Measurements from ENCODE around the gene PHF13.
"Not testable (repeated sequence)": the region's sequence is repeated elsewhere in the genome, so short reads cannot be mapped to it uniquely, and the experiment has no call there.

PHF13 gene

DNA sequence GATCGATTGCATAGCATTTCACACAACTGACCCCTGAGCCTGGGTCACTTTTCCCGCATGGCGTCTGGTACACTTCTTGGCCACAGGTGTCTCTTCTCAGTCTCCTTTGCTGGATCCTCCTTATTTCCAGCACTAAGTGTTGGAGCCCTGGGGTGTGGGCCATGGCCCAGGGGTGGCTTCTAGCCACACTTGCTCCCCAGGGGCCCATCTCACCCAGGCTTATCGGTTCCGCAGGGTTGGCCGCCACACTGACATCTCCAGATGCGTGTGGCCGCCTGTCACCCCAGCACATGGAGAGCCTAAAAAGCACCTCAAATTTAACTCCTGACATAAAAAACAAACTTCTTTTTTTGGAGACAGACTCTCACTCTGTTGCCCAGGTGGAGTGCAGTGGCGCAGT lies 13.5 kb downstream of the PHF13 start:
- no peak for DNase-seq (ENCODE audit: low read depth in 2 of 3, low spot score in 2 of 3)

DNA sequence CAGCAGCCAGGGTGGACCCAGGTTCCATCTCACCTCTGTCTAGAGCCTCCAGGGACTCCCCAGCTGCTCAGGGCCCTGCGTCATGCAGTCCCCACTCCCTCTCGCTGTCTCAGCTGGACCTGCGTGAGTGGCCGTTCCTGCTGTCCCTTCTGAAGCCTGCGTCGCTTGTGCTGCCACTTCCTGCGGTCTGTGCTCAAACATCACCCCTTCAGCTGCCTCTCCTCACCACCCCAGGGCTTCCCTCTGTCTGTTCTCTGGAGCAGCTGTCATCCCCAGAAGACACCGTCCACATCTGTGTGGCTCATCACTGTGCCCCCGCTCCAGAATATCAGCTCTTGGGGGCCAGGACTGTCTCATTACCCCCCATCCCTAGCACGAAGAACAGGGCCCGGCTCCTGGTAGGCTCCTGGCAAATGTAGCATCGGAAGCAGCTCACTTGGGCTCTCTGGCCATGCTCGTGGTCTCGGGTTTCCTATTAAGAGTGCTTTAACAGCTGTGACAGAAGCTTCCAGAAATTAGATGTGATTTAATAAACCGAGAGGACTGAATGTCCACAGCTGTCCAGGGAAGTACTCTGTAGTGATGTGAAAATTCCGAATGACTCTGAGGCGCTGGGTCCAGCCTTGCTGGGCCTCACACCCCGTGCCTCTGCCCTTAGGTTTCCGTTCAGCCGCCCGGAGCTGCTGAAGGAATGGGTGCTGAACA lies 14.5 kb downstream of the PHF13 start:
- DNase-seq (ENCODE audit: low read depth in 2 of 3, low spot score in 2 of 3), result no peak

DNA sequence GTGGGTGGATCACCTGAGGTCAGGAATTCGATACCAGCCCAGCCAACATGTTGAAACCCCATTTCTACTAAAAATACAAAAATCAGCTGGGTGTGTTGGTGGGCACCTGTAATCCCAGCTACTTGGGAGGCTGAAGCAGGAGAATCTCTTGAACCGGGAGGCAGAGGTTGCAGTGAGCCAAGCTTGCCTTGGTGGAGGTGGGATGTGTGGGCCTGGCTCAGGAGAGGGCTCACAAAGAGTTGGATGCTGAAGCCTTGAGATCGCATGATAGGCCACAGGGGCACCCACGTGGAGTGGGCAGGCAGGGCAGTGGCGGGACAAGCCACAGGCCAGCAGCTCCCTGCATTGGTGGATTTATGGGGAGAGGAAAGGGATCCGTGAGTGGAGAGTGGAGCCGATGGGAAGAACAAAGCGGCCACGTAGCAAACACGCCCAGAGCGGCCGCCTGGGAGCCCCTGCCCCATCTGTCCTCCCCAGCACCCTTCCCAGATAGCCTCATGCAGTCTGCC lies 15.5 kb downstream of the PHF13 start:
- no peak for DNase-seq (ENCODE audit: low read depth in 2 of 3, low spot score in 2 of 3)

- no peak for DNase-seq (ENCODE audit: low read depth in 2 of 3, low spot score in 2 of 3)
These were observed 16.5 kb downstream of the PHF13 start for GRCh38 chr1:6630027-6630426.

DNA sequence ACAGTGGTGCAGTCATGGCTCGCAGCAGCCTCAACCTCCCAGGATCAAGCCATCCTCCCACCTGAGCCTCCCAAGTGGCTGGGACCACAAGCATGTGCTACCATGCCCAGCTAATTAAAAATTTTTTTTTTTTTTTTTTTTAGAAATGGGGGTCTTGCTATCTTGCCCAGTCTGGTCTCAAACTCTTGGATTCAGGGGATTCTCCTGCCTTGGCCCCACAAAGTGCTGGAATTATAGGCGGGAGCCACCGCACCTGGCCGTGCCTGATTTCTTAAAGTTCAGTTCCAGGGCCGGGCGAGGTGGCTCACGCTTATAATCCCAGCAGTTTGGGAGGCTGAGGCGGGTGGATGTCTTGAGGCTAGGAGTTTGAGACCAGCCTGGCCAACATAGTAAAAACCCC lies 17.5 kb downstream of the PHF13 start:
- no peak for DNase-seq (ENCODE audit: low read depth in 2 of 3, low spot score in 2 of 3)

DNA sequence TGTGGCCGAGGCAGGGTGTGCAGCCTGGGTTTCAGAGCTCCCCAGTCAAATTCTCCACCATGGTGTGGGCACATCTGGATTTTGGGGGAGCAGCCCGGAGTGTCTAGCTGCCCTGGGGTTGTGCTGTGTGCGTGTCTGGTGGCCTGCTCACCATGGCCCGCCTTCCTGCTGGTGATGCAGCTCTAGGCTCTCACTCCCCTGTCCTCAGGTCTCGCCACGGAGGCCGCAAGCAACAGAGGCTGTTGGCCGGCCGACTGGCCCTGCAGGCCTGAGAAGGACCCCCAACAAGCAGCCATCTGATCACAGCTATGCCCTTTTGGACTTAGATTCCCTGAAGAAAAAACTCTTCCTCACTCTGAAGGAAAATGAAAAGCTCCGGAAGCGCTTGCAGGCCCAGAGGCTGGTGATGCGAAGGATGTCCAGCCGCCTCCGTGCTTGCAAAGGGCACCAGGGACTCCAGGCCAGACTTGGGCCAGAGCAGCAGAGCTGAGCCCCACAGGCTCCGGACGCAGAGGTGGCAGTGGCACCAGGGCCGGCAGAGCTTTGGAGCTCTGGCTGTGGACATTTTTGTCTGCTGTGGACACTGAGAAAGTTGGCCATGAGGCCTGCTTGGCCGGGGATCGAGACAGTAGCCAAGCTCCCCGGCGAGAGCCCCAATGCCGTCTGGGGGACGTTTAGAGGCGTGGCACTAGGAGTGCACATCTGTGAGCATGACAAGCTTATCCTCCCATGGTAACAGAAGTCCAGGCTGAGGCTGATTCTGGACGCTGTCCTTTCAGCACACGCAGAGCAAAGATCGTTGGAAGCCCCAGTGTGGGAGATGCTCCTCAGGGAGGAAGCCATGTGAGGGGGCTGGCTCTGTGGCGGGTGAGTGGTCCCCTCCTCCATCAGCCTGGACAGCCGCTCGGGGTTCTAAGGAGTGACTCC lies 19.3 kb downstream of the PHF13 start:
- DNase-seq (ENCODE audit: low read depth in 2 of 3, low spot score in 2 of 3), result no peak

DNA sequence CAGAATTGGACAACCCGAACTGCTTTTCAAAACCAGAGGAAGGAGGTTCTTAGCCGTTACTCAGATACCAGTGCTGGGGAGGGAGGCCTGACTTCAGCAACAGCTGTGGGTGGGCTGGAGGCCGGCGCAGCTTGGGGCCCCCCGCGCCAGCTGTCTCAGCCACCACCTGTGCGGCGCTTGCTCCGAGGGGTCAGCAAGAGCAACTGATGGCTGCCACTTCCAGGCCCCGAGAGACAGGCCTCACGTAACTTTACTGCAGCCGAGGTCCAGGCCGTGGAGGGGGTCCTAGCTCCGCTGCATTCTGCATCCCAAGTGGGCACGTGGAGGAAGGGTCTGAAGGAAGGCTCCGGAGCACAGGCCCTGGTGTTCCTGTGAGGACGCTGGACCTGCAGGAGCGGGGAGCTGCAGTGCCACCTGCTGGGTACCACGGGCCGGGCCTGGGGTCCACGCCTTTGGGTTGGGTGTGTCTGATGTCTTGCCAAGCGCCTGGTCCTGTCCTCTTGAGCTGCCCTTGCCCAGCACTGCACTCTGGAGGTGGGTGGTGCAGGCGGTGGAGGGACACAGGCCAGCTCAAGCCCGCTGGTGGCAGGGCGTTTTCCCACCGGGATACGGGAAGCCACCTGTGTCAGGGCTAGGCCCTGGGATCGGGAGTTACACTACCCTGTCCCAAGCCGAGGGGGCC lies 21.0 kb downstream of the PHF13 start:
- DNase-seq (ENCODE audit: low read depth in 2 of 3, low spot score in 2 of 3), result no peak

DNA sequence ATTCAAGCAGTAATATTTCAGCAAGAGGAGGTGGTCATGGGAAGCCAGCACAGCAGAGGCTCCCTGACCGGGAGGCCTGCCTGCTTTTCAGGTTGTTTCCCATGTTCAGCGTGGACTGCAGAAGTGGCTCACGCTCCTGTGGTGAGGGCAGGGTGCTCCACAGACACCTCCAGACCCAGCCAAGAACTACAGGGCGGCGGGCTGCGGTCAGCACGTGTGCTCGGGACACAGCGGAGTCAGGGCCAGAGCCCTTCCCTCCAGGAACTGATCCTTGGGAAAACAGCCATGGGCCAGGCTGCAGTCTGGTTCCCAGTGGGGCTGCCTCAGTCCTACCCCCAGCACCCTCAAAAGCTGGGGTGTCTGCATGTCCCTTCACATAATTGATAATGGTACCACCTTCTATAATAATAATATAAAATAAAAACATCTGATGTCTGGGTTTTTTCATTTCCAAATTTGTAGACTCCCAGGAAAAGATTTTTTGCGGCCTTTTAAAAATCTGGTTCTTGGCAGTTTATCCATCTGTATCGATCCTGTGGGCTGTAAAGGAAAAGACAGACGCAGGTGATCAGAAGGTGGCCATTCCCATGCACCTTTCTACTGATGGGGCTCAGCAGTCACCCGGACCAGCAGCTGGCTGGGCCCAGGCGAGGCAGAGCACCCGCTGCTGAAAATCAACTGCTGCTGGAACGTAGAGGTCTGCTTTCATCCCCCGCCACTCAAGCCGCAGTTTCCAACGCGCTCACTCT lies 21.8 kb downstream of the PHF13 start:
- no peak for DNase-seq (ENCODE audit: low read depth in 2 of 3, low spot score in 2 of 3)

DNA sequence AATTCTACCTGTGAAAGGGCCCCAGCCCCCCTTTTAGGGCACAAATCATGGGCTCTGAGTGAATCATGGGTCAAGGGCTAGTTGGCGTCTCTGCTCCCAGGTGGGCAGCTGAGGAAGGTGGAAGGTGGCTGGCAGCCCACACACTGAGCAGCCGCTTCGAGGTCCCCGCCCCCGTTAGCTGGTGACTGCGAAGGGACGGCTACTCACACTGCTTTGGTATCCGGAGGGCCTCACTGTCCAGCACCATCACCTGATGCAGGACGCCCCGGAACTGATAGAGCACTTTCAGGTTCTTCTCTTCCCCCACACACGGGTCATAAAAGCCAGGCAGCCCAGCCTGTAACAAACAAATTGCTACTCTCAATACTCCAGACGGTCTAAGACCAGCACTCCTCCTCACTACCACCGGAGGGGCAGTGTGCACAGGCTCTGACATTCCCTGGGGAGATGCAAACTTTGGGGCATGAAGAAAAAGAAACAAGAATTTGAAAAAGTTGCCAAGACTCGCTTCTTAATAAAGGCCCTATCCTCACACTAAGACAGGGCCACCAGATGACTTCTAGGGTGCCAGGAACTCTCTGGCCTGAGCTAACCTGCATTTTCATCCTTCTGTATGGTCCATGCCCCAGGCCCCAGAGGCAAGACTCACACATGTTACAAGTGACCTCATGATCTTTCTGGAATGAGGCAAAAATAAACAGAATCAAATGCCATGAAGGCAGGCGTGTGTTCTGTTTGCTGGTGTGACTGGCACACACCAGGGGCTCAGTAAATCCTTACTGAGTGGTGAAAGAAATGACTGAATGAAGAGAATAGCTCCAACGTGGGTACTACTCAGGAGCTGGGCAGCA lies 22.6 kb downstream of the PHF13 start:
- no peak for DNase-seq (ENCODE audit: low read depth in 2 of 3, low spot score in 2 of 3)

- DNase-seq (ENCODE audit: low read depth in 2 of 3, low spot score in 2 of 3), result not testable (repeated sequence)
These were observed 23.2 kb downstream of the PHF13 start for GRCh38 chr1:6636778-6637177.

DNA sequence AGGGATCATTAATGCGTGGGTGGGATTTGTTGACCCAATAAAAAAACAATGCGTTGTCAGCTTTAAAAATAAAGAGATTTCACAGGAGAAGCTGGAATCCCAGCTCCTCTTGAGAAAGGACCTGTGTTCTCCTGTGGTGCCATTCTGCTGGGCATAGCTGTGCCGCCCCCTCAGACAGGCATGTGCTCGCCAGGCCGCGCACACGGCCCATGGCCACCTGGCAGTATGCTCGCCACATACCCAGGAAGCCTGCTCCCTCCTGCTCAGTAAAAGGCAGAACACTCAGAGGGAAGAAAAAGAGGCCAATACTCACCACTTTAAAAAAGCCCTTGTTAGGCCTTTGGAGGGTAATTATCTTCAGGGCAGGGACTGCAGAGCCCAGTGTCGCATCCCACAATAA lies 24.2 kb downstream of the PHF13 start:
- DNase-seq (ENCODE audit: low read depth in 2 of 3, low spot score in 2 of 3), result no peak

DNA sequence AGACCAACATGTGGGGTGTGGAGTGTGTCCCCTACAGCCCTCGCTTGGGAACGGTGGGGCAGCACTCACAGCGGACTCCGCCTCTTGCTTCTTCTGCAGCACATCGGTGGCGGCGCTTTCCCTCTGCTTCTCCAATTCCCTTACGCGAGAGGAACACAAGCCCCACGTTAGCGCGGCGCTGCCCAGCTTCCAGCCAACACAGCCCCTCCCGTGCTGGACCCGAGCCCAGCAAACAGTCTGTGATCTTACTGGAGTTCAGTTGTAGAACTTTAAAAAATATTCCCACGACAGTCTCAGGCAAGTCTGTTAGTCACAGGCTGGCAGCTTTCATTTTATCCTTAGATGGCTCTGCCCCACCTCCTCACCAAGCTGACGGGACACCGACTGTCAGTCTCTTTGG lies 24.7 kb downstream of the PHF13 start:
- DNase-seq (ENCODE audit: low read depth in 2 of 3, low spot score in 2 of 3), result no peak

DNA sequence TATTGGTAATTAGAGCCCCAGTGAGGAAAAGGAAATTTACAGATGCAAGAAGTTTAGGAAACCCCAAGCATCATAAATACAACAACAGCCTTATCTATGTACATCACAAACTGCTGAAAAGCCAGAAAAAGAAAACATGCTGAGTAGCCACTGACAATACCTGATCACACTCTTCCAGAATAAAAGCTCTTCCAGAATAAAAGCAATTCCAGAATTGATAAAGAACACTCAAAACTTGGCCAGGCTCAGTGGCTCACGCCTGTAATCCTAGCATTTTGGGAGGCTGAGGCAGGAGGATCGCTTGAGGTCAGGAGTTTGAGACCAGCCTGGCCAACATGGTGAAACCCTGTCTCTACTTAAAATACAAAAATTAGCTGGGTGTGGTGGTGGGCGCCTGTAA lies 27.3 kb downstream of the PHF13 start:
- not testable (repeated sequence) for DNase-seq (ENCODE audit: low read depth in 2 of 3, low spot score in 2 of 3)

DNA sequence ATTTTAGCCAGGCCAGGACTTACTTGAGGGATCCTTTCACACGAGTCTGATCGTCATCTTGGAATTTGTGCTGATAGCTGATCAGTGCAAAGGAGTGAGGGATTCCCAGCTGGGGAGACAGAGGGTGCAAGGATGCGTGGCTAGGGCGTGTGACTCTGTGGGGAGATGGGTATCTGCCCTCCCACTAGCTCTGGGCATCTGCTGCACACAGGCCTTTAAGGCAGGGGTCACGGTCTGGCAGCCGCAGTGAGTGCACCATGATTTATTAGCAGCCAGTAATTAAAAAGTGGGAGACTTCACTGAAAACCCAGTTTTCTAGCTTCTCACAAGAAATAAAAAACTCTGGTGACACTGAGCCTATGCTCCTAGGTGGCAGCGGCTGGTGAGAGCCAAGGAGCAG lies 31.5 kb downstream of the PHF13 start:
- DNase-seq (ENCODE audit: low read depth in 2 of 3, low spot score in 2 of 3), result no peak

DNA sequence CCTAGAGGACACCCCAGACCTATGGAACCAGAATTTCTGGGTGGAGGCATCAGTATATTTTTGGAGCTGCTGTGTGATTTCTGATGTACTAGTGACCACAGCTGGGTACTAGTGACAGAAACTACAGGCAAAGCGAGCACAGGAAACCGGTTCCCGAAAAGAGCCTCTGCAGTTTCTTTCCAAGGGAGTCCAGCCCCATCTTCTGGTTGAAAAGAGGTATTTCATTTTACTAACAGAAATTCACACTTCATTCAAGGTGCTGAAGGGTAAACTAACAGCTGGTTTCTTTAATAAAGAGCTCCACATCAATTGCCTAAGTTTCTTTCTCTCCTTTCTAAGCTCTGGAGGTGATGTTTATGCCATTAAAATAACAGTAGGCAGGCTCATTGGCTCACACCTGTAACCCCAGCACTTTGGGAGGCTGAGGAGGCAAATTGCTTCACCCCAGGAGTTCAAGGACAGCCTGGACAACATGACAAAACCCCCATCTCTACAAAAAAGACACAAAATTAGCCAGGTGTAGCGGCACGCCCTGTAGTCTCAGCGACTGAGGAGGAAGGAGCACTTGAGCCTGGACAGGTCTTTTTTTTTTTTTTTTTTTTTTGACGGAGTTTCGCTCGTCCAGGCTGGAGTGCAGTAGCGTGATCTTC lies 33.1 kb downstream of the PHF13 start:
- no peak for DNase-seq (ENCODE audit: low read depth in 2 of 3, low spot score in 2 of 3)

DNA sequence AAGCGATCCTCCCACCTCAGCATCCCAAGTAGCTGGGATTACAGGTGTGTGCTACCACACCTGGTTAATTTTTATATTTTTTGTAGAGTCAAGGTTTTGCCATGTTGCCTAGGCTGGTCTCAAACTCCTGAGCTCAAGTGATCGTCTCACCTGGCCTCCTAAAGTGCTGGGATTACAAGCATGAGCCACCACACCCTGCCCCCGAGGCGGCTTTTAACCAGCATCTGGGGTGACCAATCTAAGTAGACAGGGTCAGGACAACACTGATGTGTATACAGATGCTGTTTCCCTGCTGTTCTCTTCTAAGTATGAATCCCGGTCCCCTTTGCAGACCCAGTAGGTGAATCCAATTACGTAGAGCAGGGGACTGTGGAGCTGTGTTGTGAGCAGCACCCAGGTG lies 35.0 kb downstream of the PHF13 start:
- no peak for DNase-seq (ENCODE audit: low read depth in 2 of 3, low spot score in 2 of 3)

GRCh38 chr1:6651909-6652308 lies 38.4 kb downstream of the PHF13 start:
- no peak for DNase-seq (ENCODE audit: low read depth in 2 of 3, low spot score in 2 of 3)

DNA sequence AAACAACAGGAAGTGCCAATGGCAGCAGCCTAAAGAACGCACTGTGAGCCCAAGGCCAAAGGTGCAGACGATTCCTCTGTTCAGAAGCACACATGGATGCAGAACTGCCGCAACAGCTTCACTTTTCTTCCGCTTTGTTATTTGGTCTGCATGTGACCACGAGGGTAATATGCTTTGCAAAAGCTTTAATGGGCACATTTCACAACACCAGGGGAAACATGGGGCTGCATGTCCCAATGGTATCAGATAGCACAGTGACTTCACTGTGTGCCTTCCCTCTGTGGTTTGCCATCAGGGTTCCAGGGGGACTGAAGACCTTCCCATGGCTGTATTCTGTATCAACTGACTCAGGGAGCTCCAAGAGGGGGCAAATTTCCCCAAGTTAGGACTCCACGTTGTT lies 39.5 kb downstream of the PHF13 start:
- no peak for DNase-seq (ENCODE audit: low read depth in 2 of 3, low spot score in 2 of 3)

DNA sequence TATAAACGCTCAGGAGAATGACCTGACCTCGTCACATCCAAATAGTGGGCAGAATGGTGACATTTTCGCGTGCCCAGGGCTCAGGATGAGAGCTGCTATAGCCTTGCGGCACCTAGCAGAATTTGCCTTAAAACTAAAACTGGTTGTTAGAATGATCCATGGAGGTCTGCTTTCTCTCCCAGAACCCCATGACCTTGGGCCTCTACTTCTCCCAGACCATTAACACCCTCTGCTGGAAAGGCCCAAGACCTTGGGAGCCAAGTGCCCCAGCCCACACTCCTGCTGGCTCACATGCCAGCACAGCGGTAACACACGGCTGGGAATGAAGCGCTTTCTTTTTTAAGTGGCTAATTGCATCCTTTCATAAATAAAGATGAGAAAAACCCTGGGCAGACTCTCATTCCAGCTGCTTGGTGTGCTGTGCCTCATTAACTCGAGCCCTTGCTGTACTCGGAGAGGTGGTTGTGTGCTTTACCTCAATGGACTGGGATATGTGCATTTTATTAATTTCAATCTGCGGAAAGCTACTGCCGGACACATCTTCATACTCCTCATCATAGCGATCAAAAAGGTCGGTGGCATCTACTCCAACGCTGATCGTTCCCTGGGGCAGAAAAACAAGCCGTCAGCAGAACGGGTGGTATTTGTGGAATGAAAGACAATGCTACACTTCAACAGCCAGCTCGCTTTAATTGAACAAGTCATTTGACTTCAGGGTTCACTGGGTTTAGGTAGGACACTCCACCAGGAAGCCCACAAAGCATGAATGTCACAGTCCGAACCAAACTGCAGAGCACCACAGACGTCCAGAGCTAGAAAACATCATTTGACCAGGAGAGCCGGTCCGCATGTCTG lies 40.1 kb downstream of the PHF13 start:
- DNase-seq (ENCODE audit: low read depth in 2 of 3, low spot score in 2 of 3), result no peak

All from activated CD8-positive, alpha-beta memory T cell treated with anti-CD3 and anti-CD28 coated beads for 48 hours (primary cell).